MM.1S (cell line): Measurements from ENCODE around the gene NEU1.

ENCODE experiments used
- DNase-seq: peaks from one replicate; pipeline ENCODE4 v3.0.0-alpha.2; 2015
- H2AFZ ChIP-seq: fragments of 300-600 bp; sonication (generic); 2 replicates; pipeline ENCODE4 v1.6.0; 2016; ENCODE audit warnings: antibody characterized with exemption, low read length
- H3F3A ChIP-seq: fragments of 300-600 bp; sonication (generic); 2 replicates; pipeline ENCODE4 v1.6.1; 2016; ENCODE audit warnings: mild to moderate bottlenecking, antibody characterized with exemption, low read length, moderate library complexity, mixed read lengths; ENCODE audit not compliant: insufficient read depth
- H3K27ac ChIP-seq: fragments of 300-600 bp; sonication (generic); 2 replicates; pipeline ENCODE4 v1.5.1; 2016; ENCODE audit warnings: mild to moderate bottlenecking, low read length
- H3K27me3 ChIP-seq: fragments of 300-600 bp; sonication (generic); replicated peaks from 2 replicates; pipeline ENCODE4 v1.6.0; 2016; ENCODE audit warnings: low read length; ENCODE audit not compliant: insufficient read depth
- H3K36me3 ChIP-seq: fragments of 300-600 bp; sonication (generic); replicated peaks from 2 replicates; pipeline ENCODE4 v1.6.1; 2016; ENCODE audit warnings: mild to moderate bottlenecking, low read length, mixed read lengths; ENCODE audit not compliant: insufficient read depth
- H3K4me1 ChIP-seq: fragments of 300-600 bp; sonication (generic); 2 replicates; pipeline ENCODE4 v1.6.1; 2016; ENCODE audit warnings: low read length, mixed read lengths
- H3K4me2 ChIP-seq: fragments of 300-600 bp; sonication (generic); 2 replicates; pipeline ENCODE4 v1.6.0; 2016; ENCODE audit warnings: low read depth, low read length
- H3K4me3 ChIP-seq: fragments of 300-600 bp; sonication (generic); 2 replicates; pipeline ENCODE4 v1.5.1; 2016; ENCODE audit warnings: low read length, mixed read lengths
- H3K79me2 ChIP-seq: fragments of 300-600 bp; sonication (generic); 2 replicates; pipeline ENCODE4 v1.6.1; 2016; ENCODE audit warnings: mixed run types, low read length, mixed read lengths
- H3K9ac ChIP-seq: fragments of 300-600 bp; sonication (generic); 2 replicates; pipeline ENCODE4 v1.6.1; 2016; ENCODE audit warnings: low read length, mixed read lengths
- H3K9me2 ChIP-seq: fragments of 300-600 bp; sonication (generic); replicated peaks from 2 replicates; pipeline ENCODE4 v1.6.1; 2016; ENCODE audit warnings: mild to moderate bottlenecking, low read length, mixed read lengths; ENCODE audit not compliant: insufficient read depth
- H3K9me3 ChIP-seq: fragments of 300-600 bp; sonication (generic); replicated peaks from 2 replicates; pipeline ENCODE4 v1.6.1; 2016; ENCODE audit warnings: mild to moderate bottlenecking, low read length, mixed read lengths; ENCODE audit not compliant: insufficient read depth
- H4K20me1 ChIP-seq: fragments of 300-600 bp; sonication (generic); 2 replicates; pipeline ENCODE4 v1.6.1; 2016; ENCODE audit warnings: mild to moderate bottlenecking, low read length, moderate library complexity, mixed read lengths; ENCODE audit not compliant: insufficient read depth
- EZH2 ChIP-seq: fragments of 300-600 bp; sonication (generic); optimal IDR thresholded peaks from 2 replicates; pipeline ENCODE3; 2017; ENCODE audit warnings: low read depth, mild to moderate bottlenecking, antibody characterized with exemption, low read length, mixed read lengths
- EZH2phosphoT487 ChIP-seq: fragments of 300-600 bp; sonication (generic); IDR thresholded peaks from 2 replicates; pipeline ENCODE4 v1.6.1; 2018; ENCODE audit warnings: antibody characterized with exemption, low read length
- TF ChIP-seq, protein P1 (sequence below): fragments of 300-600 bp; sonication (generic); IDR thresholded peaks from 2 replicates; pipeline ENCODE4 v1.5.1; 2016; ENCODE audit warnings: antibody characterized with exemption, low read length, mixed read lengths

The NEU1 gene

GRCh38 chr6:31837369-31838113 is 25.1 kb downstream of the NEU1 start:
- Histone ChIP-seq H3K9ac (peak overlapping the region; percentile 97; the same call in 1 of the 2 replicates), H3K27ac (peak overlapping the region; percentile 81; the same call in 1 of the 2 replicates), H3K27me3 (no peaks in the 10 kb centered on the region), H3K4me3 (peak overlapping the region; percentile 98), H3K79me2 (peaks cover 44% of the 10 kb centered on the region), H4K20me1 (peaks cover 27% of the 10 kb centered on the region), H2AFZ (no peak overlapping the region), H3K4me2 (peak overlapping the region; percentile 99), H3K9me3 (no peaks in the 10 kb centered on the region), H3K9me2 (no peaks in the 10 kb centered on the region), H3K4me1 (peaks cover 20% of the 10 kb centered on the region), H3F3A (peaks cover 91% of the 10 kb centered on the region), H3K36me3 (peaks cover 27% of the 10 kb centered on the region; the same call in 1 of the 2 replicates)
- no peak for TF ChIP-seq EZH2phosphoT487
- DNase-seq: no peak

DNA sequence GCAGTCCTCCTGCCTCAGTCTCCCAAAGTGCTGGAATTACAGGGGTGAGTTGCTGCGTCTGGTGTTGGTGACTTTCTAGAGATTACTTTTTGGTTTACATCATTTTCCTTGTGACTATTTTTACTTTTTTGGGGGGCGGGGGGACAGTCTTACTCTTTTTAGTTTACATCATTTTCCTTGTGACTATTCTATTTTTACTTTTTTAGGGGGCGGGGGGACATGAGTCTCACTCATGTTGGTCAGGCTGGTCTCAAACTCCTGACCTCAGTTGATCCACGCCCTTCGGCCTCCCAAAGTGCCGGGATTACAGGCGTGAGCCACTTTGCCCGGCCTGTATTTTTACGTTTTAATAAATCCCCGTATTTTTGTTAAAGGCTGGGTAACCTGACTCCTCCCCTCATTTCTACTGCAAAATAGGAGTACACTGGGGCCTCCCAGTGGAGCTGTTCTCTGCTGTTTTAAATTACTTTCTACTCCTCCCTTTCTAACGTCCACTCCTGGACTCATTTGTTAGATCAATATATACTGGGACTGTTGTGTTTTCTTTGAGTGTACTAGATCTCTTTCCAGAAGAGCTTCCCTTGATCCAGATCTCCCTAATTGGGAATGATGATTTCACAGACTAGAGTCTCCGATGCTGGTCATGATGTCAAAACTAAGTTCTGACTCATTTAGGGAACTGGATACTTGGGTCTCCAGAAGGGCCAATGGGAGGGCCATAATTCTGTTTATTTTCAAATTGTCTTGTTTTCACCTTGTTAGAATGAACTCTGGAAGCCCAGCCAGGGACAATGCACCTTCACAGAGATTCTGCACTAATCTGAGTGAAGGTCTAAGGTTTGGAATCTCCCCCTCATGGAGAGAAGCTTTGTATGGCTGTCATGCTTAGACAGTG is 25.9 kb downstream of the NEU1 start:
- Histone ChIP-seq H3K9me3 (no peaks in the 10 kb centered on the region), H3K4me2 (peak overlapping the region; percentile 99), H4K20me1 (peaks cover 27% of the 10 kb centered on the region), H3K4me1 (peaks cover 20% of the 10 kb centered on the region), H3K27me3 (no peaks in the 10 kb centered on the region), H3F3A (peaks cover 93% of the 10 kb centered on the region), H3K79me2 (peaks cover 45% of the 10 kb centered on the region), H3K9me2 (no peaks in the 10 kb centered on the region), H3K9ac (peak overlapping the region; percentile 97), H3K36me3 (peaks cover 27% of the 10 kb centered on the region; the same call in 1 of the 2 replicates), H3K4me3 (peak overlapping the region; percentile 98), H2AFZ (no peak overlapping the region), H3K27ac (peak overlapping the region; percentile 81; the same call in 1 of the 2 replicates)
- TF ChIP-seq, protein P1, sequence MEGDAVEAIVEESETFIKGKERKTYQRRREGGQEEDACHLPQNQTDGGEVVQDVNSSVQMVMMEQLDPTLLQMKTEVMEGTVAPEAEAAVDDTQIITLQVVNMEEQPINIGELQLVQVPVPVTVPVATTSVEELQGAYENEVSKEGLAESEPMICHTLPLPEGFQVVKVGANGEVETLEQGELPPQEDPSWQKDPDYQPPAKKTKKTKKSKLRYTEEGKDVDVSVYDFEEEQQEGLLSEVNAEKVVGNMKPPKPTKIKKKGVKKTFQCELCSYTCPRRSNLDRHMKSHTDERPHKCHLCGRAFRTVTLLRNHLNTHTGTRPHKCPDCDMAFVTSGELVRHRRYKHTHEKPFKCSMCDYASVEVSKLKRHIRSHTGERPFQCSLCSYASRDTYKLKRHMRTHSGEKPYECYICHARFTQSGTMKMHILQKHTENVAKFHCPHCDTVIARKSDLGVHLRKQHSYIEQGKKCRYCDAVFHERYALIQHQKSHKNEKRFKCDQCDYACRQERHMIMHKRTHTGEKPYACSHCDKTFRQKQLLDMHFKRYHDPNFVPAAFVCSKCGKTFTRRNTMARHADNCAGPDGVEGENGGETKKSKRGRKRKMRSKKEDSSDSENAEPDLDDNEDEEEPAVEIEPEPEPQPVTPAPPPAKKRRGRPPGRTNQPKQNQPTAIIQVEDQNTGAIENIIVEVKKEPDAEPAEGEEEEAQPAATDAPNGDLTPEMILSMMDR: peak; percentile 20; the same call in 1 of the 2 replicates
- TF ChIP-seq EZH2: no peak
- TF ChIP-seq EZH2phosphoT487: no peak
- DNase-seq: peak; percentile 29

DNA sequence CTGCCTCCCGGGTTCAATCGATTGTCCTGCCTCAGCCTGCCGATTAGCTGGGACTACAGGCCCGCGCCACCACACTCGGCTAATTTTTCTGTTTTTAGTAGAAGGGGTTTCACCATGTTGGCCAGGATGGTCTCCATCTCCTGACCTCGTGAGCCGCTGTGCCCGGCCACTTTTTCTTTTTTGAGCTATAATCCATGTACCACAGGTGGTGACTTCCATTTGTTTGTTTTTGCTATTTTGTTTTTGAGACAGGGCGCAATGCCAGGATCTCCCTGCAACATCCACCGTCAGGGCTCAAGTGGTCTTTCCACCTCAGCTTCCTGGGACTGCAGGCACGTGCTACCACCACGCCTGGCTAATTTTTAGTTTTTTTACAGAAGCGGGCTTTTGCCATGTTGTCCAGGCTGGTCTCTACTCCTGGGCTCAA is 26.6 kb downstream of the NEU1 start:
- Histone ChIP-seq H3K4me3 (peak overlapping the region; percentile 98), H3K4me2 (peak overlapping the region; percentile 99), H3K79me2 (peaks cover 52% of the 10 kb centered on the region), H2AFZ (no peak overlapping the region), H3K9me2 (no peaks in the 10 kb centered on the region), H3K9me3 (no peaks in the 10 kb centered on the region), H3K4me1 (peaks cover 22% of the 10 kb centered on the region), H3F3A (peaks cover 93% of the 10 kb centered on the region), H4K20me1 (peaks cover 27% of the 10 kb centered on the region), H3K27ac (peak overlapping the region; percentile 81; the same call in 1 of the 2 replicates), H3K27me3 (no peaks in the 10 kb centered on the region), H3K9ac (peak overlapping the region; percentile 97), H3K36me3 (peaks cover 27% of the 10 kb centered on the region; the same call in 1 of the 2 replicates)
- no peak for DNase-seq
- TF ChIP-seq EZH2: no peak
- TF ChIP-seq, protein P1: no peak
- no peak for TF ChIP-seq EZH2phosphoT487
